ENCODE results near the gene ATP5ME. TPM values are rescaled to one million over a fixed set of nuclear protein-coding genes. Genes with fewer than 3 reads are reported as not detected.

ATP5ME gene
- total RNA-seq, 1 experiment from 2014 or later = 330 TPM

DNA sequence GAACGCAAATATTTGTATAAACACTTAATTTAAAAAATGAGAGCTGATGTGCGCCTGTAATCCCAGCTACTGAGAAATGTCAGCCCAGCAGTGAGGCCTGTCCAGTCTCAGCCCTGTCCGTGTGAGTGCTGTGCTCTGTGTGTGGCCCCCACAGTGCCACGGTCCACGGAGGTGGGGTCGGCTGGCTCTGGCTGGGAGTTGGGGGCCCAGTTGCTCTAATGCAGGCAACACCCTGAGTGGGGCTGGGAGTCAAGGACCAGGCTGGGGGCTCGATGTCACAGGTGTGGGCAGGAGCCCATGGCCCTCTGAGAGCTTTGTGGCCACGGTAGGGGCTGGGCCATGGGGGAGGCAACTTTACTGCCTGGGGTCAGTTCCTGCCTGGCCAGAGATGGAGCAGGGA is 44.4 kb upstream of the ATP5ME start:
- DNase-seq (ENCODE audit: low read depth, low spot score) = no peak
- BruUV-seq (replicated peaks) = no TSS peak
- H3K27me3 ChIP-seq (ENCODE audit: insufficient read depth, low read length) = no peaks in the 10 kb centered on the region
- H3K36me3 ChIP-seq (ENCODE audit: control insufficient read depth in 1 of 2, insufficient read depth in 2 of 2, low read length in 2 of 2) = peaks cover 1 to 3% of the 10 kb centered on the region in 2 experiments; a peak in 2 of 4 replicates
- POLR2A ChIA-PET = no interaction called here
- intact Hi-C loops (cut with micrococcal nuclease) = no loop called here
- no peak for ATAC-seq
- H3K9me2 ChIP-seq (ENCODE audit: insufficient read depth) = no peaks in the 10 kb centered on the region
- RAD21 ChIA-PET (ENCODE audit: low non-redundant PET in 1 of 2, low total read pairs in 2 of 2, uncharacterized antibody in 2 of 2, unreplicated experiment in 2 of 2) = no interaction called here
- CTCF ChIA-PET = no interaction called here
- no peak overlapping the region for H3K4me3 ChIP-seq (replicated peaks in 1 of 2; ENCODE audit: low read depth in 1 of 2, low read length in 2 of 2)
- H3K79me2 ChIP-seq (ENCODE audit: insufficient read depth, low read length) = peaks cover 68% of the 10 kb centered on the region
- no peaks in the 10 kb centered on the region for H4K20me1 ChIP-seq (ENCODE audit: insufficient read depth)
- H3K27ac ChIP-seq (ENCODE audit: low read depth, low read length) = no peak overlapping the region
- TF ChIP-seq SRF (IDR thresholded peaks at IDR 0.05; ENCODE audit: low read depth) (no peak), EZH2phosphoT487 (IDR thresholded peaks at IDR 0.05; ENCODE audit: borderline replicate concordance) (no peak), SIN3A (IDR thresholded peaks at IDR 0.05; ENCODE audit: low read depth) (no peak), POLR2AphosphoS5 (IDR thresholded peaks at IDR 0.05; ENCODE audit: low read depth, low read length) (no peak), POLR2A (IDR thresholded peaks at IDR 0.05; ENCODE audit: borderline replicate concordance, extremely low read depth, insufficient read depth, insufficient read length) (no peak), ZNF274 (IDR thresholded peaks at IDR 0.05; ENCODE audit: low read depth, low read length) (no peak), EGR1 (IDR thresholded peaks at IDR 0.05; ENCODE audit: low read depth) (no peak), SP1 (IDR thresholded peaks at IDR 0.05; ENCODE audit: low read depth) (no peak), ZFX (IDR thresholded peaks at IDR 0.05) (no peak), TCF7L2 (IDR thresholded peaks at IDR 0.05; ENCODE audit: borderline replicate concordance, extremely low read depth, insufficient read depth, insufficient read length) (no peak), RAD21 (IDR thresholded peaks at IDR 0.05; ENCODE audit: low read depth) (no peak)
- TF ChIP-seq, protein P1, sequence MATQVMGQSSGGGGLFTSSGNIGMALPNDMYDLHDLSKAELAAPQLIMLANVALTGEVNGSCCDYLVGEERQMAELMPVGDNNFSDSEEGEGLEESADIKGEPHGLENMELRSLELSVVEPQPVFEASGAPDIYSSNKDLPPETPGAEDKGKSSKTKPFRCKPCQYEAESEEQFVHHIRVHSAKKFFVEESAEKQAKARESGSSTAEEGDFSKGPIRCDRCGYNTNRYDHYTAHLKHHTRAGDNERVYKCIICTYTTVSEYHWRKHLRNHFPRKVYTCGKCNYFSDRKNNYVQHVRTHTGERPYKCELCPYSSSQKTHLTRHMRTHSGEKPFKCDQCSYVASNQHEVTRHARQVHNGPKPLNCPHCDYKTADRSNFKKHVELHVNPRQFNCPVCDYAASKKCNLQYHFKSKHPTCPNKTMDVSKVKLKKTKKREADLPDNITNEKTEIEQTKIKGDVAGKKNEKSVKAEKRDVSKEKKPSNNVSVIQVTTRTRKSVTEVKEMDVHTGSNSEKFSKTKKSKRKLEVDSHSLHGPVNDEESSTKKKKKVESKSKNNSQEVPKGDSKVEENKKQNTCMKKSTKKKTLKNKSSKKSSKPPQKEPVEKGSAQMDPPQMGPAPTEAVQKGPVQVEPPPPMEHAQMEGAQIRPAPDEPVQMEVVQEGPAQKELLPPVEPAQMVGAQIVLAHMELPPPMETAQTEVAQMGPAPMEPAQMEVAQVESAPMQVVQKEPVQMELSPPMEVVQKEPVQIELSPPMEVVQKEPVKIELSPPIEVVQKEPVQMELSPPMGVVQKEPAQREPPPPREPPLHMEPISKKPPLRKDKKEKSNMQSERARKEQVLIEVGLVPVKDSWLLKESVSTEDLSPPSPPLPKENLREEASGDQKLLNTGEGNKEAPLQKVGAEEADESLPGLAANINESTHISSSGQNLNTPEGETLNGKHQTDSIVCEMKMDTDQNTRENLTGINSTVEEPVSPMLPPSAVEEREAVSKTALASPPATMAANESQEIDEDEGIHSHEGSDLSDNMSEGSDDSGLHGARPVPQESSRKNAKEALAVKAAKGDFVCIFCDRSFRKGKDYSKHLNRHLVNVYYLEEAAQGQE (IDR thresholded peaks at IDR 0.05; ENCODE audit: low read depth) = no peak
- TF ChIP-seq, protein P2, sequence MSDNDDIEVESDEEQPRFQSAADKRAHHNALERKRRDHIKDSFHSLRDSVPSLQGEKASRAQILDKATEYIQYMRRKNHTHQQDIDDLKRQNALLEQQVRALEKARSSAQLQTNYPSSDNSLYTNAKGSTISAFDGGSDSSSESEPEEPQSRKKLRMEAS (IDR thresholded peaks at IDR 0.05) = no peak
- TF ChIP-seq, protein P3, sequence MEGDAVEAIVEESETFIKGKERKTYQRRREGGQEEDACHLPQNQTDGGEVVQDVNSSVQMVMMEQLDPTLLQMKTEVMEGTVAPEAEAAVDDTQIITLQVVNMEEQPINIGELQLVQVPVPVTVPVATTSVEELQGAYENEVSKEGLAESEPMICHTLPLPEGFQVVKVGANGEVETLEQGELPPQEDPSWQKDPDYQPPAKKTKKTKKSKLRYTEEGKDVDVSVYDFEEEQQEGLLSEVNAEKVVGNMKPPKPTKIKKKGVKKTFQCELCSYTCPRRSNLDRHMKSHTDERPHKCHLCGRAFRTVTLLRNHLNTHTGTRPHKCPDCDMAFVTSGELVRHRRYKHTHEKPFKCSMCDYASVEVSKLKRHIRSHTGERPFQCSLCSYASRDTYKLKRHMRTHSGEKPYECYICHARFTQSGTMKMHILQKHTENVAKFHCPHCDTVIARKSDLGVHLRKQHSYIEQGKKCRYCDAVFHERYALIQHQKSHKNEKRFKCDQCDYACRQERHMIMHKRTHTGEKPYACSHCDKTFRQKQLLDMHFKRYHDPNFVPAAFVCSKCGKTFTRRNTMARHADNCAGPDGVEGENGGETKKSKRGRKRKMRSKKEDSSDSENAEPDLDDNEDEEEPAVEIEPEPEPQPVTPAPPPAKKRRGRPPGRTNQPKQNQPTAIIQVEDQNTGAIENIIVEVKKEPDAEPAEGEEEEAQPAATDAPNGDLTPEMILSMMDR (IDR thresholded peaks at IDR 0.05 in 2 of 3, conservative IDR thresholded peaks at IDR 0.05 in 1 of 3; ENCODE audit: borderline replicate concordance in 1 of 3, insufficient read depth in 1 of 3, low read depth in 2 of 3, low read length in 2 of 3) = no peak
- no peak overlapping the region for H3K4me2 ChIP-seq (ENCODE audit: low read length)
- no peak overlapping the region for H3K9ac ChIP-seq (ENCODE audit: low read length)
- H3K4me1 ChIP-seq (ENCODE audit: control insufficient read depth in 1 of 2, insufficient read depth in 2 of 2, low read length in 2 of 2) = no peaks in the 10 kb centered on the region
- H3K9me3 ChIP-seq (ENCODE audit: control insufficient read depth in 1 of 2, insufficient read depth in 1 of 2, low read depth in 1 of 2, low read length in 2 of 2) = no peaks in the 10 kb centered on the region
- no peak overlapping the region for H2AFZ ChIP-seq (ENCODE audit: low read depth, low read length, poor library complexity, severe bottlenecking)
